NT2/D1 (cell line): ENCODE results near the gene TRABD2B.

ENCODE experiments used
- DNase-seq: peaks from one replicate; pipeline ENCODE4 v3.0.0-alpha.2; 2011; ENCODE audit warnings: low read depth, low spot score
- H3K27me3 ChIP-seq: 2 replicates; pipeline ENCODE4 v1.6.0; 2011; ENCODE audit warnings: mild to moderate bottlenecking; ENCODE audit not compliant: insufficient read length, insufficient read depth
- H3K36me3 ChIP-seq: 2 replicates; pipeline ENCODE4 v1.6.1; 2011; ENCODE audit warnings: mild to moderate bottlenecking, low read length, mixed read lengths; ENCODE audit not compliant: insufficient read depth, insufficient read length
- H3K4me1 ChIP-seq: 2 replicates; pipeline ENCODE4 v1.5.1; 2011; ENCODE audit not compliant: insufficient read depth, insufficient read length
- H3K4me3 ChIP-seq: 2 replicates; pipeline ENCODE4 v1.5.1; 2011; ENCODE audit warnings: low read depth; ENCODE audit not compliant: insufficient read length
- H3K9ac ChIP-seq: 2 replicates; pipeline ENCODE4 v1.6.0; 2011; ENCODE audit warnings: low read depth; ENCODE audit not compliant: insufficient read length
- H3K9me3 ChIP-seq: 2 replicates; pipeline ENCODE4 v1.5.1; 2011; ENCODE audit warnings: mild to moderate bottlenecking, low read length; ENCODE audit not compliant: insufficient read depth
- SUZ12 ChIP-seq: IDR thresholded peaks from 2 replicates; pipeline ENCODE4 v1.6.1; 2011; ENCODE audit not compliant: insufficient read length, insufficient read depth; ENCODE audit errors: extremely low read depth
- YY1 ChIP-seq: IDR thresholded peaks from 2 replicates; pipeline ENCODE4 v1.6.1; 2011; ENCODE audit not compliant: insufficient read length, insufficient read depth
- ZNF274 ChIP-seq: IDR thresholded peaks from 2 replicates; pipeline ENCODE4 v1.6.1; 2011; ENCODE audit warnings: mild to moderate bottlenecking, low read depth, low read length

TRABD2B gene

DNA sequence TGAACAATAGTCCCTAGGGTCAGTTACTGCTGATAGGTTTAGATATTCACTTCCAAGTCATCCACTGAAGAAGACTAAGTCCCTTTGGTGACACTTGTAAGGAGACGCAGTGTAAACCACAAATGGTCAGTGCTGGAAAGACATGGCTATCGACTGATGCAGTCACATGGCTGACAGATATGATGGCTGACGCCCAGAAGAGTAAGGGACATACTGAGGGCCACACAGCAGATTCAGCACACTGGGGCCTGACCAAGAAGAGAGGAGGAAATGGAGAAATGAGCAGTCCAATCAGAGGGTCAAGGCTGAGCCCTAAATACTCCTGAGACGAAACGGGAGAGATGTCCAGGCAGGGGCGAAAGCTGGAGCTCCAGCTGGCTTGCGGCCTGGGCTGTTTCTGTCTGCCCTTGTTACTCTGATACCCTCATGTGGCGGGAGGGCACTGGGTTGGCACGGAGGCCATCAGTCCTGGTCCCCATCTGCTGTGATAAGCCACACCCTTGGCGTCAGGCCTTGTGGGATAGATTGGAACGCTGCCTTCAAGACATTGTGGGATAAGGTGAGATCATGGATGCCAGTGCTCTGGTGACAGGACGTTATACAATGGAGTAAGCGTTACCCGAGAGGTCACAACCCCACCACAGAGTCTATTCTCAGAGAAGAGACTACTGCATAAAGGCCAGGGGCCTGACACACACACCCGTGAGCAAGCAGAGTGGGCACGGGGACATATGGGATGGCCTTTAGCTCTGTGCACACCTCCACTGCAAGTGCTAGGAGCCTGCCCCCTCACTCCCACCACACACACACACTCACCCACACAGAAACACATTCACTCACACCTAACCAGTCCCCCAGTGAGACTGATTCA is 158.4 kb downstream of the TRABD2B start:
- no peak for TF ChIP-seq ZNF274
- TF ChIP-seq SUZ12: no peak
- no peak for TF ChIP-seq YY1
- Histone ChIP-seq H3K4me3 (no peak overlapping the region), H3K9ac (no peak overlapping the region), H3K36me3 (no peaks in the 10 kb centered on the region), H3K27me3 (no peaks in the 10 kb centered on the region), H3K4me1 (peaks cover 5% of the 10 kb centered on the region), H3K9me3 (peaks cover 21% of the 10 kb centered on the region)
- no peak for DNase-seq

DNA sequence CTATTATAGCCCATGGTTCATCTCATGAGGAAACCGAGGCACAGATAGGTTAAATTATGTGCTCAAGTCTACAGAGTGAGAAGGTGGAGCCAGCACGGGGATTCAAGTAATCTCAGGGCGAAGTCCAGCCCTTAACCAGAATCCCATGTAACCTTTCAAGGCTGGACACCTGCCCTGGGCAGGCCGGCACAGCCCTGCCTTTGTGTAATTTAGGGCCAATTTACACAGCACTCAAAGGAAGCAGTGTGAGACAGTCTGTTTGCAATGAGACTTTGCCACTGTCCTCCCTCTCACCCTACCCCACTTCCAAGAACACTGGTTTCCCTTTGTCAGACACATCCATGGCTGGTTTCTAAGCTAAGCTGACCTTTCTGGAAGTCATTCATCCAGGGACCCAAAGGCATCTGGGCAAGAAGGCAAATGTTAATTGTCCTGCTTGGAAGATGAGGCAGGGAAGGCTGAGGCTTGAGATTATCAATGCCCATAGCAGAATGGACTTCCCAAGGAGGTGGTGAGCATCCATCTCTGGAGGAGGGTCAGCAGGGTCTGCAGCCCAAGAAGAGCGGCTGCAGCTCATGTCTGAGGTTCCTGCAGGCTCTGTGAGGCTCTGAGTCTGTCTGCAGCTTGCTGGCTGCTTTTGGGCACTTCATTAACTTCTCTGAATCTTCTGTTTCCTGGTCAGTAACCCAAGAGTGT is 159.2 kb downstream of the TRABD2B start:
- Histone ChIP-seq H3K27me3 (no peaks in the 10 kb centered on the region), H3K9me3 (peaks cover 21% of the 10 kb centered on the region), H3K36me3 (no peaks in the 10 kb centered on the region), H3K9ac (no peak overlapping the region), H3K4me1 (peaks cover 5% of the 10 kb centered on the region), H3K4me3 (no peak overlapping the region)
- DNase-seq: no peak
- TF ChIP-seq ZNF274: no peak
- no peak for TF ChIP-seq SUZ12
- TF ChIP-seq YY1: no peak

DNA sequence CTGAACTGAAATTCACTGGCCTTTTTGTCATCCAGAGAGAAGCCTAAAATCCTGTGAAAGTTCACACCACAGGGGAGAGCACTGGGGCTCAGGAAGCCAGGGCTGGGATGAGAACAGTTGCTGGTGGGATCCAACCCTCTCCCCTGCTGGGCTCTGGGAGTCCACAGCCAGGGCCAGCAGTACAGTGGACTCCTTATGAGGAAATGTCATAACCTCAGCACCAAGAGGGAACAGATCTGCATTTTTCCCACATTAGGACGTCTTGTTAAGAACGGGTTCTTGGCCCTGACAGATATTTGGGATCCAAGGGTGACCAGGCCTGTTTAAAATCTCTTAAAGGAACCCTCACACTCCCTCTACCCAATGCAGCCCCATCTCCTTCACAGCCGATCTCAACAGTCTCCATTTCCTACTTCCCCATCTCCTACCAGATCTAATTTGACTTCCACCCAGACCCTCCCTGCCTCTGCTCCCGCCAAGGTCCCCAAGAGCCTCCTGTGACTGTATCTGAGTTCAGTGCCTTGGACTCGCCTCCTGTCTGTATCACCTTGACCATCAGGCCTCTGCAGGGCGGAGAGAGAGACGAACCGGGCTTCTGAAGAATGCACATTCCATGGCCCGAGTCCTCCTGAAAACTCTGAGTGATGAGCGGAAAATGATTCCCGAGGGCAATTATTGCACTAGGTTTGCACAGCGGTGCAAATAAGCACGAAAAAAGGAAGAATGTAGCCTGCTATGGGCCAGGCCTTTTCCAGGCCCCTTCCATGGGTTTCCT is 159.9 kb downstream of the TRABD2B start:
- no peak overlapping the region for H3K4me3 ChIP-seq
- no peak for DNase-seq
- peaks cover 21% of the 10 kb centered on the region for H3K9me3 ChIP-seq
- H3K36me3 ChIP-seq: no peaks in the 10 kb centered on the region
- H3K4me1 ChIP-seq: peaks cover 5% of the 10 kb centered on the region
- TF ChIP-seq ZNF274 (no peak), YY1 (no peak), SUZ12 (no peak)
- no peaks in the 10 kb centered on the region for H3K27me3 ChIP-seq
- no peak overlapping the region for H3K9ac ChIP-seq

DNA sequence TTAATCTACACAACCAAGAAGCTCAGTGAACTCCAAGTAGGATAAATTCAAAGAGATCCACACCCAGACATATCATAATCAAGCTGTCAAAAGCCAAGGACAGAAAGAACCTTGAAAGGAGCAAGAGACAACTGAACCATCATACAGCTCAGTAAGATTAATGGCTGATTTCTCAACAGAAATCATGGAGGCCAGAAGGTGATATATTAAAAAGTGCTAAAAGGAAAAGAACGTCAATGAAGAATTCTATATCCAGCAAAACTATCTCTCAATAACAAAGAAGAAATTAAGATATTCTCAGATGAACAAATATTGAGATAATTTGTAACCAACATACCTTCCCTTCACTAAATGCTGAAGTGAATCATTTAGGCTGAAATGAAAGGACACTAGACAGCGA is 161.8 kb downstream of the TRABD2B start:
- no peak for DNase-seq
- Histone ChIP-seq H3K27me3 (no peaks in the 10 kb centered on the region), H3K4me1 (peaks cover 9% of the 10 kb centered on the region), H3K9ac (no peak overlapping the region), H3K4me3 (no peak overlapping the region), H3K9me3 (peaks cover 21% of the 10 kb centered on the region), H3K36me3 (no peaks in the 10 kb centered on the region)
- no peak for TF ChIP-seq SUZ12
- TF ChIP-seq ZNF274: no peak

DNA sequence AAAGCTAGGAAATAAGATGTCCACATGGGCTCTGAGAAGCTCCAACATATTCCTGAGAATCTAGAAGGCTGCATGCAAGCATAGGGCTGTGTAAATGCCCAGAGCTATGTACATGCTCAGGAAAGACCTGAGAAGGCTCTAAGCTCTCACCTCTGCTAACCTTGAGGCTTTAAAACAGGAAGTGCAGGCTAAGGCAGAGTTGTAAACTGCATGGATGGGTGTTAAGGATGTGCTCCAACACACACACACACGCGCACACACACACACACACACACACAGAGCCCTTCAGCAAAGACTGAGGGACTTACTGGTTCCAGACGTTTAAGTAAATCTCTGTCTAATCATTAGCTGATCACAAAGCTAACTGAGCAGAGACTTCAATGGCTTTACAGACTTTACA is 162.9 kb downstream of the TRABD2B start:
- no peak overlapping the region for H3K9ac ChIP-seq
- DNase-seq: no peak
- TF ChIP-seq YY1 (no peak), ZNF274 (no peak), SUZ12 (no peak)
- H3K4me3 ChIP-seq: no peak overlapping the region
- peaks cover 21% of the 10 kb centered on the region for H3K9me3 ChIP-seq
- H3K36me3 ChIP-seq: no peaks in the 10 kb centered on the region
- peaks cover 13% of the 10 kb centered on the region for H3K4me1 ChIP-seq
- H3K27me3 ChIP-seq: no peaks in the 10 kb centered on the region

DNA sequence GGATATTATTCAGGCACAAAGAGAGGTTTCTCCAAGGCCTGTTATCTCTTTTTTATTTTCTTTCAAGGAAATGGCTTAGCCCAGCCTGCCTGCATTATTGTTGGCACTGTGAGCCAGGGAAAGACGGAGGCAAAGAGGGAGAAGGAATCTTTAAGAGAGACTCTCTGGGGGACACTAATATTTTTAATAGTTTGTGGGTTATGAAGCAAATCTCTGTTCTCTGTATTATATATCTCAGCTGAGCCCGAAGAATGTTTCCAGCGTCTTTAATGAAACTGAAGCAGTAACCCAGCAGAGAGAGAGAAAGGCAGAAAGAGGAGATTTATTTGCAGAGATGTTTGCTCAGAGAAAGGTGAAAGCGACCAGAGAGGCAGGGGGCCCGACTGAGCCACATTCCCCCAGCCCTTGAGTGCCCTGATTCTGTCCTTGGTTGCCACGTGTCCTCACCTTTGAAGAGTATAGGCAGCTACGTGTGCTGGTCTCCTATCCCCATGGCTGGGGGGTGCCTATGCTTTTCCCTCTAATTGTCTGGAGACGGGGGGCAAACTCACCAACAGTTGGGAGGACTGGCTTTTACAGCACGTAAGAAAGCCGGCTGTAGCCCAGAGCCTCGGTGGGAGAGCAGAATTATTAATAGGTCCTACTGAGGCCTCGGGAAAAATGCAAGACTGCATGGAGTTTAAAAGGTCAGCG is 166.4 kb downstream of the TRABD2B start:
- H3K4me1 ChIP-seq: peaks cover 20% of the 10 kb centered on the region
- TF ChIP-seq ZNF274: no peak
- TF ChIP-seq YY1: no peak
- no peak for TF ChIP-seq SUZ12
- peaks cover 16% of the 10 kb centered on the region for H3K9me3 ChIP-seq
- H3K9ac ChIP-seq: no peak overlapping the region
- H3K4me3 ChIP-seq: no peak overlapping the region
- H3K36me3 ChIP-seq: no peaks in the 10 kb centered on the region
- no peak for DNase-seq
- no peaks in the 10 kb centered on the region for H3K27me3 ChIP-seq
